GM19025 (cell line): ENCODE results near the gene HOXC13.

Experiments used
- ATAC-seq: cut with Tn5 transposase; IDR thresholded peaks from one replicate; pipeline ENCODE4 v1.9.1; 2021; ENCODE audit warnings: mild to moderate bottlenecking, low read depth, moderate library complexity; ENCODE audit not compliant: unreplicated experiment

Gene HOXC13, protein sequence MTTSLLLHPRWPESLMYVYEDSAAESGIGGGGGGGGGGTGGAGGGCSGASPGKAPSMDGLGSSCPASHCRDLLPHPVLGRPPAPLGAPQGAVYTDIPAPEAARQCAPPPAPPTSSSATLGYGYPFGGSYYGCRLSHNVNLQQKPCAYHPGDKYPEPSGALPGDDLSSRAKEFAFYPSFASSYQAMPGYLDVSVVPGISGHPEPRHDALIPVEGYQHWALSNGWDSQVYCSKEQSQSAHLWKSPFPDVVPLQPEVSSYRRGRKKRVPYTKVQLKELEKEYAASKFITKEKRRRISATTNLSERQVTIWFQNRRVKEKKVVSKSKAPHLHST

DNA sequence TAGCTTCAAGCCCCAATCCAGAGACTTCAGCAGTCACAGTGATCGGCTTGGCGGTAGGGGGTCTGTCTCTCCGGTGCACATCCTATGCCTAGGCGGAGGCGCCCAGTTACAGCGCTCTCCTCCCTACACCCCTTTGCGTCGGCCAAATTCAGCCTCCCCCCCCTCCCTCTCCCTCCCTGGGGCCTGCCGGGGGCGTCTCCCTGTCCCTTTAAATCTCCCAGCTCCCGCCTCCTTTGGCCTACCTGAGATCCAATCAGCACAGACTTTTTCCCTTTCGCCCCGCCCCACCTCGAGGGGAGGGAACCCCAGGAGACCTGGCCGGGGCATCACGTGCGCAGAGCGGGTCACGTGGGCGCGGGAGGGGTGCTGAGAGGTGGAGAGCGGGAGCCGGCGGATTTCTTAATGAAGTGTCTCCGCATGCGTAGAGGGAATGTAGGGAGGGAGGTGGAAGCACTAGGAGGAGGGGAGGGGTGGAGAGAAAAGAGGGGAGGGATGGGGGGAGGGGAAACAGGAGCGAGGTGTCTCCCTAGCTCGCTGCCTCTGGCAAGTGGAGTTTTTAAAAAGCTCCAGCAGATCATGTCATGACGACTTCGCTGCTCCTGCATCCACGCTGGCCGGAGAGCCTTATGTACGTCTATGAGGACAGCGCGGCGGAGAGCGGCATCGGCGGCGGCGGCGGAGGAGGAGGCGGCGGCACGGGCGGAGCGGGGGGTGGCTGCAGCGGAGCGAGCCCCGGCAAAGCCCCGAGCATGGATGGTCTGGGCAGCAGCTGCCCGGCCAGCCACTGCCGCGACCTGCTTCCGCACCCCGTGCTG, at the start of gene HOXC13:
Gene HOXC13 (plus strand): TSS at position 506 of the 815 bp plus-strand sequence. CDS start 76 bp downstream, at position 582.
- no peak for ATAC-seq

DNA sequence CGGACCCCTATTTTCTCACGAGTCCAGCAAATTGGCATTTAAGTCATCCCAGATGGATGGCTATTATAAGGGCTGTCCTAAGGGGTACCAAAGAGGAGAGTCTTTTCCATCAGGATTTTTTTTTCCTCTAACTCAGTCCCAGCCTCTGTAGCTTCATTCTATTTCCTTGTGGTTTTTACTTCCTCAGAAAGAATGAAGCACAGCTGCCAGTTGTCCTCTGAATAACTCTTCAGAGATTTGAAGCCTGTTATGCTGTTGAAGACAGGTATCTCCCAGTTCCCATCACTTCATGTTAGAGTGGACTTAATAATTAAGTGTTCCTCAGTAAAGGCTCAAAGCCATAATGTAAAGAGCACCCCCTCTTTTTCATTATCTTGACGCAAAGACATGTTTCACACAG, 48.5 kb upstream of the HOXC13 start:
- ATAC-seq: no peak

DNA sequence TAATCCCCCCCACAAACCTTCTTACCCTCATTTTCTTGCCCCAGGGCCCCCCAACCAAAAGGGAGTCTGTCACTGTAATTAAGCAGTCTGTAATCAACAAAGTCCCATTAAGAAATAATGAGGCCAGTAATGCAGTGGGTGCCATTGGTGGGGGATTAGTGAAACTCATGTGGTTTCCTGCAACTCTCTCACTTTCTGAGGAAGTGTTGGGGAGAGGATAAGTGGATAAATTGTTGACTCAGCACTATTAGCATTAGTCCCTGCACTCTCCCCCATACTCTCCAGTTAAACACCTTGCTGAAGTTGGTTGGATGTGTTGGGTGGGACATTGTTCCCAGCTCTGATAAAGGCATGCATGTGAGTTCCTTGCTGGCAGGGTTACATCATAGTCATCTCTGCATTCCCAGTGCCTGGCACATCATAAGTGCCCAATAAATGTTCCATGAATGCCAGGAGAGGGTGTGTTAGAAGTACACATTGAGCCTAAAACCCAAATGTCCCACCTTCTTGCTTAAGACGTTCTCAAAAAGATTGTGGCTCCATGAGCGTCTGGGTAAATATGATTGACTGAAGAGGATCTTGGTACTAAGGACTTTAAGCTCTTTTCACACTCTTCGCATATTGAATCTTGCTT, 45.8 kb upstream of the HOXC13 start:
- no peak for ATAC-seq

DNA sequence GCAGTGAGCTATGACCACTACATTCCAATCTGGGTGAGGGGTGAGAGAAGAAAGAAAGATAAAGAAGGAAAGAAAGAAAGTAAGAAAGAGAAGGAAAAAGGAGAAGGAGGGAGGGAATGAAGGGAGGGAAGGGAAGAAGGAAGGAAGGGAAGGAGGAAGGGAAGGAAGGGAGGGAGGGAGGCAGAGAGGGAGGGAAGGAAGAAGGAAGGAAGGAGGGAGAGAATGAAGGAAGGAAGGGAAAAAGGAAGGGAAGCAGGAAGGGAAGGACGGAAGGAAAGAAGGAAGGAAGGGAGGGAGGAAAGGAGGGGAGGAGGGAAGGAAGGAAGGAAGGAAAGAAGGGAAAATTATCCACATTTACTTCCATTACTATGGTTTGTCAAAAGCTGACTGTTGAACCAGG, 39.4 kb upstream of the HOXC13 start:
- no peak for ATAC-seq

DNA sequence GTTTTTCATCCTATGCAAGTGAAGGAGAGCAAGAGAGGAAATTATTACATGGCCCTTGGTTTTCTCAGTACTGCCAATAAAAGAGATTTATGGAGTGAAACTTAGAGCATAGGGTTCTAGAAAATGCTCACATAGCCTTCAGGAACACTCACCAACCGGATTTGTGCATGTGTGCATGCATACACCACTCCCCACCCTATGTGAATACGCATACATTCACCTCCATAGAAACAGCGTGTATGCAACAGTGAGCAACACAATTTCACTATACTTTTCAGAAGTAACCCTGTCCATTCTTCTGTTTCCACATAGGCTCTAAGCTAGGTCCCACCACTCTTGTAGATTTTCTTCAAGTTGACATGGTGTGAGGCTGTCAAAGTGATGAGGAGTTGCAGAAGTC, 31.5 kb upstream of the HOXC13 start:
- ATAC-seq: no peak

DNA sequence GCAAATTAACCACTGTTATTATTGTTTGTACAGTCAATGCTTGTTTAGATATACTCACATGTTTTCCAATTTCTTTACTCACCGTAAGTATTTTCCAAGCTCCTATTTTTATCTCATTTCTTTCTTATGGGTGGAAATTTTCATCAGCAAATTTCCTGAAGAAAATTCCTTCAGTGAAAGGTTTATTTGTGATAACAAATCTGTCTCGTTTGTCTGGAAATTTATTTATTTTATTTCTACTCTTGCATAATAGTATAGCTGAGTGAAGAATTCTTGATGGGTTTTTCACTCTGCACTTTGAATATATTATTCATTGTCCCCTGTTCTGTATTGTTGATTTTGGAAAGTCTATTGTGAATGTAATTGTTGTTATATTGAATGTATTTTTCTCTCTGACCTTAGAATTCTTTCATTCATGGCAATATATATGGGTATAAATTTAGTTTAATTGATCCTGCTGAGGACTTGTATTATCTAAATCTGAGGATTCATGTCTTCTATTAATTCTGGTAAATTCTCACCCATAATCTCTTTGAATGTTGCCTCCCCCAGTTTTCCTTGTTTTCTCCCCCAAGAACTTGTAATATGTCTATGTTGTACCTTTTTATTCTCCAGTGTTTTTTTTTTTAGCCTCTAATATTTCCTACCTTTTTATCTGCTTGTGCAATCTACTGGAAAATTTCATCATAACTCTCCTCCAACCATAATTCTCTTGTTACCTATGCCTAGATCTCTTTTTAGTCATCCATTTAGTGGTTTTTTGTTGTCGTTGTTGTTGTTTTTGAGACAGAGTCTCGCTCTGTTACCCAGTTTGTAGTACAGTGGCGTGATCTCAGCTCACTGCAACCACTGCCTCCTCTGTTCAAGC, 21.6 kb upstream of the HOXC13 start:
- no peak for ATAC-seq

DNA sequence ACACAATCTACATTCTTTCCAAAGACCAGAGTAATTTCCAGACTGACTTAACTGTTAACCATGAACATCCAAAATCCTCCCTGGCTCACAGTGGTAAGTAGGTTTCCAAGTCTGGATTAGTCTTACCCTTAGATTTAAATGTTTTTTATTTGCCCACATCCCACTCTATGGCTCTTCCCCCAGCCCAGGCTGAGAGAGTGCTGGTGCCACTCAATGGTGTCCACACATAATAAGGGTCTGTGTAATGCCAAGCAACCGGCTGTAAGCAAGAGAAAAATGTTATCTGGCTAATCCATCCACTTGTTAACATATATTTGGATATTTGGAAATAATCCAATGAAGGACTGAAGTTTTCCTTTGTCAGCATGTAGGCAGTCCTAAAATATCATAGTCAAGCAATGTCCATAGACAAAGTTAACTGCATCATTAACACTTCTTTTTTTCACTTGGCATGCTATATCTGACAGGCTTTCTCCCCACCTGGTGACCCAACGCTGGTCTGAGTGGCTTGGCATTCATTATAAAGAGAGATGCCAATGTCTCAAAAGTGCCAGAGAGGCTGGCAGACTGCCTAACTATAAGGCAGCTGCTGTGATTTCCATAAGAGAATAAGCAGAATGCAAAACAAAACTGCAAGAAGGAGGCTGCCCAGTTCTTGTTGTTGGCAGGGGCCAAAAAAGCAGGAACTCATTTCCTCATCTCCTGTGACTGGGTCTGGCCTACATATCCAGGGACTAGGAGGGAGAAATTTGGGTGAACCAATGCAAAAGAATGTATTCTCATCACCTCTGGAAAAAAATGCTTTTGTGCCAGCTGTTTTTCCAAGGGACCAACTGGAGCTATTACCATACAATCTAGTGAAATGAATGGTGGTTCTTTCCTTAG, 13.9 kb upstream of the HOXC13 start:
- no peak for ATAC-seq

DNA sequence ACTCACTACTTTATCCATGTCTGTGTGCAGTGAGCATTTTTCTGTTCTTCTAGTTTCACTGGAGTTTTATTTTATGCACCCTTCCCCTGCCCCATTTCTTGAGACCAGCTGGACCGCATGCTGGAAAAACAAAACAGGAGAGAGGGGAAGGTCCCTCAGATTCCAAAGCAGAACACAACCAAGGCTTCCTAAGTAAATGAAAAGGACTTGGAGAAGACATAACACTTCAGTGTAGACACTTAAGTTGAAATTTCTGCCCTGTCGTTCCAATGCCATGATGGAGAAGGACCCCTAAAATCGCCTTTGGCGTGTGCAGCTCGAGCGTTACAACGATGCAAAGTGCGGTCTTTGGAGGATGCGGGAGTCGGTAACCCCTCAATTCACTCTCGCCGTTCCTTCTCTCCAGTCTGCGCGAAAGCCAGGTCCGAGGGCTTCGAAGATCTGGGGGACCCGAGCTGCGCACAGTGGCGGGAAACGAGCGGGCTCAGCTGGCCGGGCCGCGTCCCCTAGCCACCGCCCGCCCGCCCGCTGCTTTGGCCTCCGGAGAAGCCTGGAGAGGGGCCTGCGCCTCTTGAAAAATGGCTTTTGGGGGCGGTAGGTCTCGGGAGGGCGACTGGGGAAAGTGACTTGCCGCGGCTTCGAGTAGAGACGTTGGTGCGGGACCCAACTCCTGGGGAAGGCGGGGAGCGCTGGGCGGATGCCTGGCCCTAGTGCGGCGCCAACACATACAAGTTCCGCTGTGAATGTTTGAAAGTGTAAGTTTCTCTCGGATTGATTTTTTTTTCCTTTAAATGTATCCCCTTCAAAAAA, 11.2 kb upstream of the HOXC13 start:
- no peak for ATAC-seq

DNA sequence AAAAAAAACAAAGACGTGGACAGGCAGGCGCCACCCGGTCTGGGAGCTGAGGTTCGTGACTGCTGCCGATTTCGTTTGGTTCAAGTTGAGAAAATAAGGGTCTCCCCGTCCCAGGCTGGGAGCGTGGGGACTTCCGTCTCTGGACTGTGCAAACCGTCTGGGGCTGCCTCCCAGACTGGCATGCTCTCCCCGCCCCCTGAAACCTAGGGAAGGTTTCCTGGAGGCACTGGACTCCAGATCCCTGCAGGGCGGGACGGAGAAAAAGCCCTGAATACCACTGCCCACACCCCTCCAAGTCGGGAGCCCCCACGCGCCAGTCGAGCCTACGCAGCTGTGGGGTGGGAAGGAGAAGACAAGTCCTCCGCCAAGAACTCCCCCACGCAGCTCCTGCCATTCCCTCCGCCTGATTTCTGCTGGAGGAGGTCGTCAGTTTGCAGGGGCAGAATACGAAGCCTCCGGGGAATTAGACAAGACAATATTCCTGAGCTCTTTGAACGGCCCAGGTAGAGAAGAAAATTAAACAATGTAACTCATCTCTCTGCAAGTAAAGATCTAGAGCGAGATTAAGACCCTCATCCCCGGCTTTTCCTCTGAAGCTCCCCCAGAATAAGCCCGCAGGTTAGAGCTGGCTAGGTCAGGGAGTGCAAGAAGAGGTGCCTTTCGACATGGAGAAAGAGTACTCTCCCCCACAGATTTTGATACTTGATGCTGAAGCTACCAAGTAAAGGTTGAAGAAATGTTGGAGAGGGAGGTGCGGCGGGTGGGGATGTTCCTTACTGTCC, 10.4 kb upstream of the HOXC13 start:
- ATAC-seq: no peak

DNA sequence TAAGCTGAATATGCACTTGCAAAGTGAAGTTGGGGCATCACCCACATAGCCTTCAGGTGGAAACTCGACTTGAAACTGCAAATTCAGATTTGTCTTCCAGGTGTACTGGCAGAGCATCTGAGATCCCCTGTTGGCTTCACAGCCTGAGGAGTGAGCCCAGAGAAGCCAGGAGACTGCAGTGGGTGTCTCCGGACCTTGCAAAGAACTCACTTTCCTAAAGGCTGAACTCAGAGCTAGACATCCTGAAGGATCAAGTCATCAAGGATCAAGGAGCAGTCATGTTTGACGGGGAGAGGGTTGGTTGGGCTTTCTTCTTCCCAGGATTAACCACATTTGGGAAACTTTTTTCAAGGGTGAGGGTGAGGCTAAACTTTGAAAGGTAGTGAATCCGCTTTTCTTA, 9.1 kb upstream of the HOXC13 start:
- ATAC-seq: no peak

DNA sequence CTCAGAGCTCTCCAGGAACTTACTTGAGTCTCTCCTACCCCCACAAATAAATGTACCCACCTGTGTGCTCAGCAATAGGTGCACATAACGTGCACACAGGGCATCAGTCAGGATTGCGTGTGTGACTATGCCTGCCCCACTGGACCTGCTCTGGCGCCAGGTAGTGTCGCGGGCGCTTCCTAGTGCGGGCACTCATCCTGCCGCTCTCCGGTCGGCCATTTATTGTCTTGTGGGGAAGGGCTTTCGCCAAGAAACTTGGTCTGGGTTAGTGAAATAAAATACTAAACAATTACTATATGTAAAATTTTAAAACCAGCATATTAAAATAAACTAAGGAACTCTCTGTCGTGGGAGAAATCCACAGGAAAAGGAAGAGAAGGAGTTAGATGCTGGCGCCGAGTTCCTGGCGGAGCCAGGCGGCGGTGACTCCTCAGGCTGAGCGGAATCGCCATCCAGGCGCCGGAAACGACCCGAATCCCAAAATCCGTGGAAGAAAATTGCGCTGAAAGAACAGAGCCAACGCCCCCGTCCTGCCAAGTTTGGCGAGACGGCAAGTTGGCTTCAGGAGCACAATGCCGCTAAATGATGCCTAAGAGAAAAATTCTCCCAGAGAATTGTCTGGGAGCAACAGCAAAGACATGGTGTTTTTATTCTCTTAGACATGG, 7.9 kb upstream of the HOXC13 start:
- ATAC-seq: no peak

DNA sequence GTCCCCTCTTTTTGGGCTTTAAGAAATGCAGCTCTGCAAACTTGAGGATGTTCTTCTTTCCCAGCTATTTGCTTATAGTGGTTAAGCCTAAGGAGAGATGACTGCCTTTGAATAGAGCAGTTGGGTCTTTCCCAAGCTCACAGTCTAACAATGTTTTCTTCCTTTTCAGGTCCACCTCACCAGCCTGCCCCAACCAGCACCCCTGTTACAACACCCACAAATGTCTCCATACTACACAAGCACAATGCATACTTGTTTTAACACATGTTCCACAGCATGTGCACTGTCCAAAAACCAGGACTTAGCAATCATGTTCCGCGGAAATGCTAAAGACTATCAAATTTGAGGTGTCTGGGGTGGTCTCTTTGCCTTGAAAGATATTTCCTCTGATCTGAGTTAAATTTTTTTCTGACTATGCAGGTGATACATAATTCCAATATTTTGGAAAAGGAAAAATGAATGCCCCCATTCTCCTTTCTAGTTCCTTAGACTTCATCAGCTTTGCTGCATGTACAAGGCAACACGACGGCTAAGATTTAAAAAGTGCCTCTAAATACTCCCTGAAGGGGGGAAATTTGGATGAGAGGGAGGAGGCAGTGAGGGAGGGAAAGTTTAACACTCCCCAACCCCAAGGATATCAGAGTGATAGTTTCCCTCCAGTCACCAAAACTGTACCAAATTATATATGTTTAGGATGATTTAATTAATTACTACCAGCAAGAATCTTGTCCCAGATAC, 6.6 kb upstream of the HOXC13 start:
- ATAC-seq: no peak

DNA sequence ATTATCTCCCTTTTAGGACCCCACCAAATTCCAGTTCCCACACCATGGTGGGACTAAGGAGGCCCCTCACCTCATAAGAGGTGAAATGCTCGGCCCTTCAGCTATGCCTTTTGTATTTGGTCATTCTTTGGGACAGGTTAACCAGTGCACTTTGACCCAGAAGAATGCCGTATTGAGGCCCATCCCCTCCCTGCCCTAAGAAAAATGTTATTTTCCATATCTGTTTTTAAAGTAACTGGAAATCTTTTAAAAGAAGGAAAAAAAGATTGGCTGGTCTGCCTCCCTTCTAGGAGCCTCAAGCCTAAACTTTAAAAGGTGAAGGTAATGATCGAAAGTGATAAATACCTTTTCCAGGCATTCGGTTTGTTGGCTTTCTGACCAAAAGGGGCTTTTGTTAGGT, 5.7 kb upstream of the HOXC13 start:
- no peak for ATAC-seq

DNA sequence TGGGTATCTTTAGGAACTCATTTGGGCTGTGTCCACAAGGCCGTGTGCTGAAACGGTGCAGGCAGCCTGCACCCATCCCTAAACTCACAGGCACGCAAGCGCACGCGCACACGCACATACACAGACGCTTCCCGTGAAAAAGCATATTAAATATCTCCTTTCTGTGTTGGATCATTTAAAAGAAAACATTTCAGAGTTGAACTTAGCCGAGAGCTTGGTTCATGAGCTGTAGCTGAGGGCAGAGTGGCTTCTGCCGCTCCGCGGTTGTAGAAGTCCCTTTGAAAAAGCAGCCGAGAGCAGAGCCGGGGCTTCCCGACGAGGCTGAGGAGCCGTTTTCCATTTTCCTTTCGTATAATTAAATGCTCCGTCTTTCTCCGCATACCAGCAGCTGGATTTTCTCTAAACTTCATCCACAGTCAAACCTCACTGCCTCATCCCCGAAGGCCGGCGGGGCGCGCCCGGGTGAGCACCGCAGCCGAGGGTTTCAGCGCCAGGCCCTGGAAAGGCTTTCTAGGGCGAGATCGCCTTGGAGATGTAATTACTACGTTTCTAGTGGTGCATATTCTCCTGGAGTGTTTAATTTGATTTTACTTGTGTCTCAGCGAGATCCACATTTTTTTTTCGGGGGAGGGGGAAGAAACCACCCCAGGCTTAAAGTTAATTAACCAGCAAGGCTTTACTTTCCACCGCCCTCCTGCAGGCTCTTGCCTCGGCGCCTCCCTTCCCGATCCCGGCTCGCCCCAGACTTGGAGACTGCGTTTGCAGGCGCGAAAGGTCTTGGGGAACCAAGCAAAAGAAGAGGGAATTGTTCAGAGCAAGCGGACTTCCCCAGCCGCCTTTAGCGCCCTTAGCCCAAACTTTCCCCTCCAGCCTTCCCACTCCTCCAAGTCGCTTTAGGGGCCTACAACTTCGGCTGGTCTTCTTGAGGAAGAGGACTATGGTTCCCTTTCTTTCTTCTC, 3.0 kb upstream of the HOXC13 start:
- no peak for ATAC-seq

DNA sequence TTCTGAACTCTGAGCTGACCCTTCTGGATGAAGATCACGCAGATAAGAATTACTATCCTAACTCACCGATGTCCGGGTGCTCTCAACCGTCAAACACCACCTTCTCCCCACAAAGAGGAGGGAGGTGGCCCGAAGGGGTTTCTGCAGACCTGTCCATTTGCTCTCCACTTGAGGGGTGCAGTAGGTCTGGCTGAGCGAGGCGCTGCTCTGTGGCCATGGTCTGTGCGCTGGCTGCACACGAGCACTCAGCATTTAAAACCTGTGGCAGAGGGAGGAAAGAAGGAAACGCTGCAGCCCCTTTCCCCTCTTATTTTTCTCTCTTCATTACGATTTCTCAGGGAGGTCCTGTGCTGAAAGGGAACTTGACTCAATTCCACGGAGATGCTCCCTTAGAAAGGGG, 1.5 kb upstream of the HOXC13 start:
- no peak for ATAC-seq
